ENCODE data around the gene PI16. TPM values are rescaled to one million over a fixed set of nuclear protein-coding genes. Genes with fewer than 3 reads are reported as not detected.
"Not testable (repeated sequence)": the region's sequence is repeated elsewhere in the genome, so short reads cannot be mapped to it uniquely, and the experiment has no call there.

The PI16 gene
- total RNA-seq, 1 donor from 2014 or later = 0.14 TPM

DNA sequence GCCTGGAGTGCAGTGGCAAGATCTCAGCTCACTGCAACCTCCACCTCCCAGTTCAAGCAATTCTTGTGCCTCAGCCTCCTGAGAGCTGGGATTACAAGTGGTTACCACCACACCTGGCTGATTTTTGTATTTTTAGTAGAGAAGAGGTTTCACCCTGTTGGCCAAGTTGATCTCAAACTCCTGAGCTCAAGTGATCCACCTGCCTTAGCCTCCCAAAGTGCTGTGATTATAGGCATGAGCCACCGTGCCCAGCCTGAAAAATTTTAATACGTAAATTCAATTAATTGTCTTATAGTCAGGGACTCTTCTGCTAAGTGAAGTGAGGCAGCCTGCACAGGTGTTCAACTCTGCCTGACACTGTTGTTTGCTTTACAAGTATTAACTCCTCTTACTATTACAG, 35.9 kb downstream of the PI16 start:
- intact Hi-C loops (cut with micrococcal nuclease) = not testable (repeated sequence)

DNA sequence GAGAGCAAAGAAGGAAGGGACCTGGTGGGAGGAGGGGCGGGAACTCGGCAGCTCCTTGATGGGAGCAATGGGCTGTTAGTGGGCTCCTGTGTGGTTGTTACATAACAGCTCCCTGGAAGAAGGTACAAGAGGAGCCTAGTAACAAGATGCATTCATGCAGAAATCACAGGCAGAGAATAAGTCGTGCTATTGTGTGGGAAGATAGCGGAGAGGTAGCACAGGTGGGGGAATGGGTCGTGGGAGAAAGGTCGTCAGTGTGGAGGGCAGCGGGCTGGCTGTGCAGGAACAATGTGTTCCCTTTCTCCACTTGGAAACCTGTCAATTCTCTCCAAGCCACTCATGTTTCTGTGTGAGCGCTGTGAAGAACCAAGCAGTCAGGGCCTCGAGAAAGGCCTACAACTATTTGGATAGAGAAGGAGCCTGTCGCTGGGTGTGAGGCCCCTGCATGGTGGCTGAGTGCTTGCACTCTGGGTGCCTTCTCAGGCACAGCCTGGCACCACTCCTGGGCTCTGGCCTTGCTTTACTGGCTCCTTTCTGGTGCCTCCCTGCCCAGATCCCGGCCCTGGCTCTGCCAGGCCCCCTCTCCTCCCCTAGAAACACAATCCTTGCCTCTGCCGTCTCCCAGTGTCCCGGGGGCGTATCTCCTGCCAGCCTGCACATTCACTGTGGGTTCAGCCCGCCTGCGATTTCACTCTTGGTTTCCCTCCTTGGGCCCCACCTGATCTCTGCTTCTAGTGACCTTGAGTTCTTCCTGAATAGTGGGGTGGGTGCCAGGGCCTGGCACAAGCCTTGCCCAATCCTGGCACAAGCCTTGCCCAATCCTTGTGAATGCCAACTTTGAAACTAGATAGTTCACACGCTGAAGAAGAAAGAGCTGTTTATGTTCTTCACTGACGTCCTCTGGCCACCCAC, 43.5 kb downstream of the PI16 start:
- intact Hi-C loops (cut with micrococcal nuclease) = no loop called here

DNA sequence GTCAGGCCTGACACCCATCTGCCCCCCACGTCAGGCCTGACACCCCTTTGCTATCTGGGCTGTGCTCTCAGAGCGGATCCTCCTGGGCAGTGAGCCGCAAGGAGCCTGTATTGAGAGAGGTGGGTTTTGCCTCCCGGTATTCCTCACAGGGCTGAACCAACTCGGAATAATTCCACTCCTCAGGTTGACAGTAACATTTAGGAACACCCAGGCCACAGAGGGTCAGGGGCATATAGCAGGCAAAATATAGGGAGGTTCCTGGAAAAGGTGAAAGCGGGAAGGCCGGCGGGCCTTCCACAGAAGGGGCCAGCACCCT, 44.1 kb downstream of the PI16 start:
- intact Hi-C loops (cut with micrococcal nuclease) = no loop called here

DNA sequence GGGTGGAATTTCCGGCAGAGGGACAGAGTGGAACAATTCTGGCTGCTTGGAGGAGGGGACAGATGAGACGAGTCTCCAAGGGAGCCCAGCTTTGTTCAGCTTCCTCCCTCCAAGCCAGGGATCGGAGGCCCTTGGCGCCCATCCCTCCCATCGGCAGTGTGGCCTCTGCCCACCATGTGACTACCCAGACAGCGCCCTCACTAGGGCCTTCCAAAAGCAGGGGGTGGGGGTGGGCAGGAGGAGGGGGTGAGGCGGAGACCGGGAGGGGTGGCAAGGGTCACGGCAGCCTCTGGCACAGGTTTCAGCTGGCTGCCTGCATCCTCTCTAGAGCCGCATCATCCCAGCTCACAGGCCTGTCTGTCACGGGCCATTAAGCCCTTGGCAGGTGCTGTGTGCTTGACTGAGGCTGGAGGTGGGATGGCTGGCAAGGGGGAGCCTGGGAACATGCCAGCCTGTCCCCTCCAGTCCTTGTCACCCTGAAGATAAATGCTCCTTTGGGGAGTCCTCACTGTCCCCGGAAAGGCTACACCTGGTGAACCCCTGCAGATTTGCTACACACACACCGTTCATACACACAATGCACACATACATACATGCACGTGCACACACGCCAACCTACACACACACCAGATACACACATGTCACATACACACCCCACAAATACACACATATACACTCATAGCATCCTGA, 44.7 kb downstream of the PI16 start:
- intact Hi-C loops (cut with micrococcal nuclease) = no loop called here

DNA sequence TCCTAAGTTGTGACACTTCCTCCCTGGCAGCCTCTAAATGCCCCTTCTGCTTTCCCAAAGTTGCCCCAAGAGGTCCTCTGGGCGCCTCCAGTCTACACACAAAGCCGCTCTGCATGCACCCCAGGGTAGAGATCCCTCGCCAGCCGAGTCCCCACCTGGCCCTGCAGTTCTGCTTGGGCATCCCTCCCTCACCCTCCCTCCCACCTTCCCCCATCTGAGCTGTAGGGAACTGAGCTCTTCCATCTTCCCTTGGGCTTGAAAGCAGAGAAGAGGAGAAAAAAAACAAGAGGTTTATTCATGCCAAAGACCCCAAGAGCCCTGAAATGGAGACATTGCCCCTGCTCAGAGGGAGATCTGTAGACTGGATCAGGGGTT, 45.2 kb downstream of the PI16 start:
- intact Hi-C loops (cut with micrococcal nuclease) = no loop called here

DNA sequence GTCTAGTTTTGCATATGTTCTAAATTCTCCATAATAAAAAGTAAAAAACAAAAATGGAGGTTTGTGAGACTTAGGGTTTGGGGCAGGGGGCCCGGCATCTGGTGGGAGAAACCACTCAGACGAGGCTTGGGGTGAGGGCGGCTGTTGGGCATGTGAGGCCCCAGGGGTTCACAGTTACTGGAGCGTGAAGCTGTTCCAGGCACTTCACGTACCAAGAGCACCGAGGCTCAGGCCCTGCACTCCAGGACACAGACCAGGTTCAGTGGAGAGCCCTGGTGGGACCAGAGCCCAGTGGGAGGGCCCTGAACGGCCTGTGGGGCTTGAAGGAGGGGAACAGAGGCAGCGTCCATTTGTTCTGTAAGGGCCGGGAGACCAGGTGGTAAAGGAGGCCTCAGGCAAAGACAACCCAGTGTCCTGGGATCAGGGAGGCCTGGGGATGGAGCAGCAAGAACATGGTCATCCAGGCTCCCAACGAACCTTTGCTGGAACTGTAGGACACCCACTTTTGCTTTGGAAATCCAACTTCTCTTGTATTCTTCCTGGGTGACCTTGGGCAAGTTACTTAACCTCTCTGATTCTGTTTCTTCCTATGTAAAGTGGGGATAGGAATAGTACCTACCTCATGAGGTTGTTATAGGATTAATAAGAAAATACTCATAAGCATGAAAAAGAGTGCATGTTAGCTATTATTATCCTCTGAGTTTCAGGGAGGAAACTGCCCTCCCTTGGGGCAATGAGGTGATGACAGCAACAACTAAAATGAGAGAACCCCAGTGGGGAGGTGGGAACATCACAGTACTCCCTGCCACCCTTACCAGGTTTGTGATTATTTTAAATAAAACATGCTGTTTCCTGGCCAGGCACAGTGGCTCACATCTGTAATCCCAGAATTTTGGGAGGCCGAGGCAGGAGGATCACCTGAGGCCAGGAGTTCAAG, 49.8 kb downstream of the PI16 start:
- intact Hi-C loops (cut with micrococcal nuclease) = no loop called here

DNA sequence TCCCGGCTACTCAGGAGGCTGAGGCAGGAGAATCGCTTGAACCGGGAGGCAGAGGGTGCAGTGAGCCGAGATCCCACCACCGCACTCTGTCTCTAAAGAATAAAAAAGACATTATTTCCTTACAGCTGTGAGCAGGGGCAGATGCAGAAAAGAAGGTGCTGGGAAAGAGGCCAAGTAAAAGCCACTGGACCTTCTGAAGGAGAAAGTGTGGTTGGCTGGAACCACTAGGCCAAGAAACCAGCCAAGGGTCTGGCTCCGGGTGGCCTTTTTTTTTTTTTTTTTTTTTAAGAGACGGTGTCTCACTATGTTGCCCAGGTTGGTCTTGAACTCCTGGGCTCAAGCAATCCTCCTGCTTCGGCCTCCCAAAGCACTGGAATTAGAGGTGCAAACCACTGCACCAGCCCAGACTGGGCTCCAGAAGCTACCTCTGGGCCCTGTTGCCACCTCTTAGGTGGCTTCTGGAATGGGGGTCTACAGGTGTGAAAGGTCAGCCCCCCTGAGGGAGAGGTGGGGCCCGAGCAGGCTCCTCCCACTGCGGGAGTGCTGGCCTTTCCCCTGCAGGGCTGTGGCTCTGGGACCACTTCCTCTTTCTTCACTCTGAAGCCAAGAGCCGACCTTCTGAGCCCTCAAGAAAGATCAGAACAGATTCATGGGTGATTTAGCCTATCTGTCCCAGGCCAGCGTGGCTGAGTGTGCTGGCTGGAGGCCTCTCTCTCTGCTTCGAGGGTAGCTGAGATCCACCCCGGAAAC, 50.7 kb downstream of the PI16 start, which contains the start of gene FGD2:
FGD2 (plus strand) TSS at position 595 of the 750 bp plus-strand sequence. CDS start 163 bp downstream, outside the sequence.
- intact Hi-C loops (cut with micrococcal nuclease) = no loop called here

DNA sequence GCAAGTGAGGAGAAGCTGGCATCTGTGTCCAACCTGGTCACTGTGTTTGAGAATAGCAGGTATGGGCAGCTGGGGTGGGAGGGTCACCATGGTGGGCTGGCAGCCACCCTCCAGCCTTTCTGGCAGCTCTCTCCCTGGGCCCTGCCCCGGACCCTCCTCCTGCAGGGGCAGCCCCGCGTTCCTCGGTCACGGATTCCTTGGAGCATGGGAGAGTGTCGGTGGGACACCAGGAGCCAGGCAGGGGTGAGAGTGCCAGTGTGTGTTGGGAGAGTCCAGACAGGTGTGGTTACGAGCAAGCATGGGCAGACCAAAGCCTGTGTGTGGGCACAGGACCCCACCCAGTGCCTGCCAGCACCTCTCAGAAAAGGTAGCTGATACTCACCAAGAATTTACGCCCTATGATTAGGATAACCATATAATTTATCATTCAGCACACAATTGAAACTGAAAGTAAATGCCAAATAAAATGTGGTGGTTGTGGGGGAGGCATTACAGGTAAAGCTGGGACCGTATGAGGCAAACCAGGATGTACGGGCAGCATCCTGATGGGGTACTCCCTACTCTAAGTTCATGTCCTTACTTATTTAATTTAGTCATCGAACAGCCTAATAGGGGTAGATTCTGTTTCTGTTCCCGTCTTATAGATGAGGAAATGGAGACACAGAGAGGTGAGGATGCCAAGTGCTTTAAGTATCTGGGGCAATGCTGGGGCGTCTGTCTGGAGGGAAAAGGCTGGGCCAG, 51.5 kb downstream of the PI16 start:
- intact Hi-C loops (cut with micrococcal nuclease) = no loop called here

DNA sequence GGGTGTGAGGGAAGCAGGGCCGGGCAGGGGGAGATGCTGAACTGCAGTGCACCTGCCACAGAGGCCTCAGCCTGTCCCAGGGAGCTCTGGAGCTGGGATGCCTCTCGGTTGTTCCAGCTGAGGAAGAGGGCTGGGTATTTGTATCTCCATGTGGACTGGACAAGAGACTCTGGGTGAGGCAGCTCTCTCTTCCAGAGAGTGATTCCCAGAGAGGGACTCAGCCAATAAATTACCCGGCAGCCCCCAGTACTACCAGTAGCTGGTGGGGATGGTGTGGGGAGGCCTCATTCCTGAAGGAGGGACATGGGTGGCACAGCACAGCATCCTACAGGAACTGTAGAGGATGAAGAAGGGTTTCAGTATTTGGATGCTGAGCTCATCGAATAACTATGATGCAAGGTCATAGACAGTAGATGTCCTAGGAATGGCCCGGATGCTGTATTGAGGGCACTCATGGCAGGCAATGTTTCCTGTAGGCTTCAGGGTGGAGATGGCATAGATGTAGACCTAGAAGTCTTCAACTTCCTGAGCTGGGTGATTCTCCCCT, 52.3 kb downstream of the PI16 start:
- intact Hi-C loops (cut with micrococcal nuclease) = no loop called here

DNA sequence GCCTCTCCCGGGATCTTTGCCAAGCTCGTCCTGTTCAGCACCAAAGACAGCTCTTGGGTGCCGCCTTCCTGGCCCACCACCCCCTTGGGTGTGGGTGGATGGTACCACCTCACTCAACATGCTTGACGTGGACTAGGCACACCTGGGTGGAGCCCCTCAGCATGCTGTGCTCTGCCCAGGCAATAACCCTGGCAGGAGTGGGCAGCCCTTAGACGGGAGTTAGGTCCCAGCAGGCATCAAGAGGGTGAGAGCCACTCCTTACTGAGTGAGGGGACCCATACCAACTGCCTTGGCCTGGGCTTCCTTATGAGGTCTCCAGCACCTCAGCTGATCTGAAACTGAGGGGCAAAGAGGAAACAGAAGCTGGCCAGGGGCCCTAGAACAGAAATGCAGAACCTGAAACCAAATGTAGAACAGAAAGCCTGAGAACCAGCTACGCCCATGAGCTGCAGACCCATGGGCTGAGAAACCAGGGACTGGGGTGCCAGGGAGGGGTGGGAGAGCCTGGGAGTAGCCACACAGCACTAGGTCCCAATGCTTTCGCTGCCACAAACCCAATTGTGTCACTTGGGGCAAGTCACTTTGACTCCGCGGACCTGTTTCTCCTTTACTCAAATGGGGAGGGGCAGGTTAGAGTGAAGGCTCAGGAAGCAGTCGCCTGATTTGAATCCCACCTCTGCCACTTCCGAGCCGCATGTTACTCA, 53.0 kb downstream of the PI16 start:
- intact Hi-C loops (cut with micrococcal nuclease) = no loop called here

DNA sequence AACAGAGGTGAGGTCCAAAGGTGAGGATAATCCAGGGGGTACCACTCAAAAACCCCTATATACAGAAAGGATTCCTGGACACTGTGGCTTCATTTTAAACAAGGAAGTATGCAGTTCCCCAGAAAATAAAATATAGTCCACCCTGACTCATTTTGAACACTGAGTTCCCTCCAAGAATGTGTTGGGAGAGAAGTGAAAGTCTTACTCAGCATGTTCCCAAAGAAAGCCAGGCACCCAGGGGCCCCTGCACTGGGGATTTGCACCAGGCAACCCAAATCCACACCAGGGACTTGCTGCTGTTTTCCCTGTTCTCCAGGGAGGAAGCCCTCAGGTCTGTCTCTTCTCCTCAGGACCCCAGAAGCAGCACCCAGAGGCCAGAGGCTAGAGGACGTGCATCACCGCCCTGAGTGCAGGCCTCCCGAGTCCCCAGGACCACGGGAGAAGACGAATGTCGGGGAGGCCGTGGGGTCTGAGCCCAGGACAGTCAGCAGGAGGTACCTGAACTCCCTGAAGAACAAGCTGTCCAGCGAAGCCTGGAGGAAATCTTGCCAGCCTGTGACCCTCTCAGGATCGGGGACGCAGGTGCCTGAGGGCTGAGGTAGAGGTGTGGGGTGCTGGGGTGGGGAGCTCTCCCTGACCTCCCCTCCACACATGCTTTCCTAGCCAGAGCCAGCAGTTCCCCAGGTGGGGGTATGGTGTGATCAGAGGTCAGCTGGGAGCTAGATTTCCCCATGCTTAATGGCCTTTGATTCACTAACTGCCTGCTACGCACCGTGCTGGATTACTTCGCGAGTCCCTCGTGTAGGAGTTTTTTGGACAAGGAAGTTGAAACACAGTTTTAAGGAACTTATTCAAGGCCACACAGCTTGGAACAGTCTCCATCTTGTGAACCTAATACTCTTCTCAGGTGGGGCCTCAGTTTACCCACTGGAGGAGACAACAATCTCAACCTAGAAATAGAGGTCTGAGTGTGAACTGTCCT, 54.2 kb downstream of the PI16 start:
- intact Hi-C loops (cut with micrococcal nuclease) = no loop called here

DNA sequence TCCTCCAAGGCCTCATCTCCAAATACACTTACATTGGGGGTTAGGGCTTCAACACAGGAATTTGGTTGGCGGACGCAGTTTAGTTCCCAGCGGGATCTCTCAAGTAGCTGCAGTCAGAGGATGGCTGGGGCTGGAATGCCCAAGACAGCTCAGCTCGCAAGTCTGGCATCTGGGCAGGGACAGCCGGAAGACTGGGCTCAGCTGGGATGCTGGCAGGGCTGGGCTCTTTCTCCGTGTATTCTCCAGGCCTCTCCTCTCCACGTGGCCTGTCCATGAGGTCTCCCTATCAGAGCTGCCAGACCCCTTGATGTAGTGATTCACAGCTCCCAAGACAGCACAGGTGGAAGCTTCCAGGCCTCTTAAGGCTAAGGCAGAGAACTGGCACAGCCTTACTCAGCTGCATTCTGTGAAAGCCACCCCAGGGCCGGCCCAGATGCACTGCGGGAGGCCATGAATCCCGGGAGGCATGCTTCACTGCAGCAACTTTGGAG, 55.9 kb downstream of the PI16 start:
- intact Hi-C loops (cut with micrococcal nuclease) = no loop called here

DNA sequence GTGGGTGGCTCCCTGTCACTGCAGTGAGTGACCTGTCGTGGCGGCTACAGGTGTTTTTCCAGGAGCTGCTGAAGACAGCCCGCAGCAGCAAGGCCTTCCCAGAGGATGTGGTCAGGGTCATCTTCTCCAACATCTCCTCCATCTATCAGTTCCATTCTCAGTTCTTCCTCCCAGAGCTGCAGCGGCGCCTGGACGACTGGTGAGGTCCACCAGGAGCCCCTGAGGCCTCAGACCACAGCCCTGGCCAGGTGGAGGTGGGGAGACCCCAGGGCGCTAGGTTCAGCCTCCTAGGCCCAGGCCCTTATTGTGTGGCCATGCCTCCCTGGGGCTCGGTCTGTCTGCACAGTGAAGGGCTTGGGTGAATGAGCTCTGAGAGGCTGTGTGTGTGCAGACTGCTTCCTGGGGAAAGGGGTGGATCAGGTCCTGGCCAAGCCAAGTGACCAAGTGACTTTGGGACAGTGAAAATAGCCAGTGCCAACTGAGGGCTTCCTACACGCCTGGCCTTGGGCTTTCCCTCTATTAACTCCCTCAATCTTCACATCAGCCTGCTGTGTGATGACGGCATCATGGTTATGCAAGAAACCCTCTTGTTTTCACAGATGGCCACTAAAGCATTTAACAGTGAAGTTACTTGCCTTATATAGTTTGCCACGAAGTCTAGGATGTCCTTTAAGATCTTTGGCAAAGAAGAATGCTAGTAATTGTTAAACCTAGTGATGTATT, 57.3 kb downstream of the PI16 start:
- intact Hi-C loops (cut with micrococcal nuclease) = no loop called here

DNA sequence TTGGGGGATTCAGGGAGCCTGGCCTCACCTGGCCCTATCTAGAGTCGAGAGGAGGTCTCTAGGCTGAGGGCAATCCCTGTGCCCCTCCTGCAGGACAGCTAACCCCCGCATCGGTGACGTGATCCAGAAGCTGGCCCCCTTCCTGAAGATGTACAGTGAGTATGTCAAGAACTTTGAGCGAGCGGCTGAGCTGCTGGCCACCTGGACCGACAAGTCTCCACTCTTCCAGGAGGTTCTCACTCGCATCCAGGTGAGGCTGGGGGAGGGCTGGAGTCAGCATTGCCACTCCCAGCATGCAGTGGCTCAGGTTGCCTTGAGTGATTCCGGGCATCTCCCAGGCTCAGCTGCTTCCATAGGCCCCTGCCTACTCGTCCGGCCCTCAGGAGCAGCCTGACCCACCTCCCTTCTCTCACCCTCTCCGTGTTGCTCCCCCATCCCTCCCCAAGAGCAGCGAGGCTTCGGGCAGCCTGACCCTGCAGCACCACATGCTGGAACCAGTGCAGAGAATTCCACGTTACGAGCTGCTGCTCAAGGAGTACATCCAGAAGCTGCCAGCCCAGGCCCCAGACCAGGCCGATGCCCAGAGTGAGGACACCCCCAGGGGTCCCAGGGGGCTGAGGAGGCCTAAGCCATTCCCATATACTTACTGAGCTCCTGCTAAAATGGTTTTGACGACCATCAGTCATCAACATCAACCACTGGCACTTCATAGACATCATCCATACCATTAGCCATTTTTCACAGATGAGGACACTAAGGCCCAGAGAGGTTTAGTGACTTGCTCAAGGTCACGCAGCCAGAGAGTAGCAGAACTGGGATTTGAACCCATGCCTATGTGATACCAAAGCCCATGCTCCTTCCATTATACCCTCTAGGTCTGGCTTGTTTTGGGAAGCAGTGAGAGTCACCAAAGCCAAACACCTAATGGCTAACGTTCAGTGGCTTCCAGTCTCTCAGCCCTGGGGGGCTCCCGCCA, 59.3 kb downstream of the PI16 start:
- intact Hi-C loops (cut with micrococcal nuclease) = no loop called here

All from T-helper 2 cell treated with Interferon-gamma antibody and Interleukin-4, amounts not matched to agents 100 ng/mL and 5 ng/mL, for 36 hours (primary cell).